ENCODE results near the gene KRT36. TPM values are rescaled to one million over a fixed set of nuclear protein-coding genes. Genes with fewer than 3 reads are reported as not detected.

The KRT36 gene
- total and polyA plus RNA-seq, 2 donors (not counting 1 experiment from before 2014, with no cell fraction given): not detected

DNA sequence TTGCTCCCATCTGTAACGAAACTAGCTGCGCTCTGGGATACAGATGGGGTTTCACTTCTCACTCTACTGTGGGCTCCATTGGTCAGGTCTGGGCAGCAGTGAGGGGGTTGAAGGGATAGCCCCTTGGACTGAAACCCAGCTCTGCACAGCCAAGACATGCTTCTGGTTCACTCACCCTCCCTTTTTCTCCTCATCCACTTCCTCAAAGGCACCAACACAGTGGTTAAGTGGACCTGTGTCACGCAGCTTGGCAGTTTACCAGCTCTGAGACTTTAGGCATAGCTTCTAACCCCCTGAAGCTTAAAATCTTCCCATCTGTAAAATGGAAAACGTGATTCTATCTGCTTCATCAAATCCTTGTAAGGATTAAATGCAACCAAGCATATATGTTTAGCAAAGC, 37.4 kb downstream of the KRT36 start:
- DNase-seq (no peak), ATAC-seq (ENCODE audit: low read depth) (no peak)
- no peaks in the 10 kb centered on the region for H3K4me1 ChIP-seq (ENCODE audit: control insufficient read depth in 2 of 2, insufficient read depth in 2 of 2, low read length in 2 of 2)
- H3K4me3 ChIP-seq (ENCODE audit: control extremely low read depth in 1 of 5, extremely low read depth in 1 of 5, insufficient read depth in 1 of 5, low read depth in 2 of 5, low read length in 4 of 5): no peak overlapping the region
- H3K4me1 Mint-ChIP-seq: no peaks in the 10 kb centered on the region
- no peaks in the 10 kb centered on the region for H3K9me3 Mint-ChIP-seq (ENCODE audit: insufficient read depth)
- H4K20me1 ChIP-seq (ENCODE audit: control insufficient read depth, insufficient read depth, low read length, poor library complexity, severe bottlenecking): no peaks in the 10 kb centered on the region
- 20% methylated on average over 1 of the region's 4 CpGs for WGBS (ENCODE audit: insufficient coverage)
- intact Hi-C loops (cut with micrococcal nuclease): no loop called here
- H3K27ac ChIP-seq (ENCODE audit: low read length in 2 of 2): no peak overlapping the region
- no peak overlapping the region for H3K4me3 Mint-ChIP-seq
- H3K4me2 ChIP-seq (replicated peaks; ENCODE audit: low read depth, low read length, poor library complexity, severe bottlenecking): no peak overlapping the region
- TF ChIP-seq EZH2 (IDR thresholded peaks at IDR 0.05; ENCODE audit: borderline replicate concordance, insufficient read depth, low read depth, low read length, poor library complexity, severe bottlenecking): no peak
- TF ChIP-seq, protein P1, sequence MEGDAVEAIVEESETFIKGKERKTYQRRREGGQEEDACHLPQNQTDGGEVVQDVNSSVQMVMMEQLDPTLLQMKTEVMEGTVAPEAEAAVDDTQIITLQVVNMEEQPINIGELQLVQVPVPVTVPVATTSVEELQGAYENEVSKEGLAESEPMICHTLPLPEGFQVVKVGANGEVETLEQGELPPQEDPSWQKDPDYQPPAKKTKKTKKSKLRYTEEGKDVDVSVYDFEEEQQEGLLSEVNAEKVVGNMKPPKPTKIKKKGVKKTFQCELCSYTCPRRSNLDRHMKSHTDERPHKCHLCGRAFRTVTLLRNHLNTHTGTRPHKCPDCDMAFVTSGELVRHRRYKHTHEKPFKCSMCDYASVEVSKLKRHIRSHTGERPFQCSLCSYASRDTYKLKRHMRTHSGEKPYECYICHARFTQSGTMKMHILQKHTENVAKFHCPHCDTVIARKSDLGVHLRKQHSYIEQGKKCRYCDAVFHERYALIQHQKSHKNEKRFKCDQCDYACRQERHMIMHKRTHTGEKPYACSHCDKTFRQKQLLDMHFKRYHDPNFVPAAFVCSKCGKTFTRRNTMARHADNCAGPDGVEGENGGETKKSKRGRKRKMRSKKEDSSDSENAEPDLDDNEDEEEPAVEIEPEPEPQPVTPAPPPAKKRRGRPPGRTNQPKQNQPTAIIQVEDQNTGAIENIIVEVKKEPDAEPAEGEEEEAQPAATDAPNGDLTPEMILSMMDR (IDR thresholded peaks at IDR 0.05): no peak
- no peak overlapping the region for H2AFZ ChIP-seq (ENCODE audit: insufficient read depth, low read depth, low read length, poor library complexity, severe bottlenecking)
- H3K27ac Mint-ChIP-seq: no peak overlapping the region
- peaks cover 33% of the 10 kb centered on the region for H3K27me3 Mint-ChIP-seq
- no peaks in the 10 kb centered on the region for H3K79me2 ChIP-seq (ENCODE audit: control insufficient read depth, insufficient read depth, low read length)
- CTCF ChIA-PET: interaction anchor here (1.2 kb wide), 1 partner anchor 9 kb away, joined by 4 read pairs; no protein-coding TSS in a partner anchor
- peaks cover 0 to 3% (median 0%) of the 10 kb centered on the region in 3 donors for H3K9me3 ChIP-seq (ENCODE audit: control extremely low read depth in 1 of 3, control insufficient read depth in 2 of 3, insufficient read depth in 1 of 3, low read length in 2 of 3)
- POLR2A ChIA-PET: no interaction called here
- H3K36me3 ChIP-seq (replicated peaks in 1 of 2; ENCODE audit: control extremely low read depth in 1 of 2, control insufficient read depth in 1 of 2, extremely low read depth in 1 of 2, insufficient read depth in 2 of 2, low read length in 1 of 2): no peaks in the 10 kb centered on the region
- no peak overlapping the region for H3K9ac ChIP-seq (ENCODE audit: low read length)
- peaks cover 0 to 12% (median 2%) of the 10 kb centered on the region in 4 experiments for H3K27me3 ChIP-seq (replicated peaks in 1 of 4; ENCODE audit: control extremely low read depth in 1 of 4, control insufficient read depth in 3 of 4, insufficient read depth in 4 of 4, low read length in 3 of 4)

DNA sequence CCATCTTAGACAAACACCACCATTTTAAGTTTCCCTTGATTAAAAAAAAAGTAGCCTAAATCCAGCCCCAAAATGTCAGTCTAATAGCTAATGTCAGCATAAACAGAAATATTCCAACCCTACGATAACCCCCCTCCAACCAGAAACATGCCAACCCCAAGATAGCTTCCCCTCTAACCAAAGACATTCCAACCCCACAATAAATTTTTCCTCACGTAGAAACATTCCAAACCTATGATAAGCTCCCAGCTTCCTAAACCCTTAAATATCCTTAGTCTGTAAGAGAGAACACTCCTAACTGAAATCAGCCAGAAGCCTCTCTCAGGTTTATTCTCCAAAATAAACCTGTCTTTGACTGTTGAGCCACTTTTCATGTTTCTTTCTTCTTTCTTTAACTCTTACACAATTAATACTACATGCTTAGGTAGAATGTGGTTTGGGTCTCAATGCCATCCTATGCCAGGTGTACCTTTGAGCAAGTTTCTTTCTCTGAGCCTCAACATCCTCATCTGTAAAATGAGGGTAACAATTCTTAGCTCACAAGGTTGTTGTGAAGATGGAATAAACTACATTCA, 38.5 kb downstream of the KRT36 start:
- no peaks in the 10 kb centered on the region for H3K9me3 Mint-ChIP-seq (ENCODE audit: insufficient read depth)
- Histone ChIP-seq H3K4me2 (replicated peaks; ENCODE audit: low read depth, low read length, poor library complexity, severe bottlenecking) (no peak overlapping the region), H3K9ac (ENCODE audit: low read length) (no peak overlapping the region), H3K27me3 (replicated peaks in 1 of 4; ENCODE audit: control extremely low read depth in 1 of 4, control insufficient read depth in 3 of 4, insufficient read depth in 4 of 4, low read length in 3 of 4) (peaks cover 0 to 12% (median 2%) of the 10 kb centered on the region in 4 experiments), H3K27ac (ENCODE audit: low read length in 2 of 2) (no peak overlapping the region), H3K36me3 (replicated peaks in 1 of 2; ENCODE audit: control extremely low read depth in 1 of 2, control insufficient read depth in 1 of 2, extremely low read depth in 1 of 2, insufficient read depth in 2 of 2, low read length in 1 of 2) (no peaks in the 10 kb centered on the region), H3K4me1 (ENCODE audit: control insufficient read depth in 2 of 2, insufficient read depth in 2 of 2, low read length in 2 of 2) (no peaks in the 10 kb centered on the region), H4K20me1 (ENCODE audit: control insufficient read depth, insufficient read depth, low read length, poor library complexity, severe bottlenecking) (no peaks in the 10 kb centered on the region), H3K4me3 (ENCODE audit: control extremely low read depth in 1 of 5, extremely low read depth in 1 of 5, insufficient read depth in 1 of 5, low read depth in 2 of 5, low read length in 4 of 5) (no peak overlapping the region), H3K79me2 (ENCODE audit: control insufficient read depth, insufficient read depth, low read length) (no peaks in the 10 kb centered on the region), H2AFZ (ENCODE audit: insufficient read depth, low read depth, low read length, poor library complexity, severe bottlenecking) (no peak overlapping the region), H3K9me3 (ENCODE audit: control extremely low read depth in 1 of 3, control insufficient read depth in 2 of 3, insufficient read depth in 1 of 3, low read length in 2 of 3) (peaks cover 0 to 3% (median 0%) of the 10 kb centered on the region in 3 donors)
- DNase-seq: no peak
- TF ChIP-seq EZH2 (IDR thresholded peaks at IDR 0.05; ENCODE audit: borderline replicate concordance, insufficient read depth, low read depth, low read length, poor library complexity, severe bottlenecking): no peak
- TF ChIP-seq, protein P1 (IDR thresholded peaks at IDR 0.05): no peak
- no peak for ATAC-seq (ENCODE audit: low read depth)
- H3K27me3 Mint-ChIP-seq: peaks cover 36% of the 10 kb centered on the region
- no peaks in the 10 kb centered on the region for H3K4me1 Mint-ChIP-seq
- H3K27ac Mint-ChIP-seq: no peak overlapping the region
- H3K4me3 Mint-ChIP-seq: no peak overlapping the region
- WGBS (ENCODE audit: insufficient coverage): 94% methylated on average over 2 of the region's 2 CpGs
- intact Hi-C loops (cut with micrococcal nuclease): no loop called here
- ChIA-PET CTCF (no interaction called here), POLR2A (no interaction called here)
